HepG2 (cell line): ENCODE results near the gene FBXO44. TPM values are rescaled to one million over a fixed set of nuclear protein-coding genes. Genes with fewer than 3 reads are reported as not detected.

Experiments used
- ARID4A ChIP-seq: sonication (generic); formaldehyde crosslinking; IDR thresholded peaks from 2 replicates; pipeline ENCODE4 v1.5.0; 2020; ENCODE audit warnings: mild to moderate bottlenecking, missing genetic modification reagents, borderline replicate concordance
- CHD2 ChIP-seq: IDR thresholded peaks from 2 replicates; pipeline ENCODE4 v1.6.1; 2011; ENCODE audit warnings: low read depth, low read length, improper control_type of control experiment
- GATA4 ChIP-seq: sonication (generic); IDR thresholded peaks from 2 replicates; pipeline ENCODE4 v1.6.1; 2016; ENCODE audit warnings: antibody characterized with exemption, low read depth, borderline replicate concordance
- HOXA9 ChIP-seq: sonication (generic); formaldehyde crosslinking; IDR thresholded peaks from 2 replicates; pipeline ENCODE4 v1.8.1; 2022; ENCODE audit warnings: missing genetic modification reagents, mild to moderate bottlenecking, moderate library complexity, borderline replicate concordance
- KLF15 ChIP-seq: sonication (generic); formaldehyde crosslinking; IDR thresholded peaks from 2 replicates; pipeline ENCODE4 v1.8.1; 2023; ENCODE audit warnings: borderline replicate concordance, mild to moderate bottlenecking, inconsistent platforms, missing genetic modification reagents, mixed read lengths
- NFATC3 ChIP-seq: sonication (generic); formaldehyde crosslinking; IDR thresholded peaks from 2 replicates; pipeline ENCODE4 v1.5.1; 2020; ENCODE audit warnings: mild to moderate bottlenecking, missing genetic modification reagents
- NR2C2 ChIP-seq: sonication (generic); formaldehyde crosslinking; IDR thresholded peaks from 2 replicates; pipeline ENCODE4 v1.4.0; 2020; ENCODE audit warnings: missing genetic modification reagents, mild to moderate bottlenecking, moderate library complexity, borderline replicate concordance
- POLR2G ChIP-seq: fragments of 200-400 bp; formaldehyde crosslinking; IDR thresholded peaks from 2 replicates; pipeline ENCODE4 v1.6.1; 2018; ENCODE audit warnings: mild to moderate bottlenecking, low read depth, low read length, moderate library complexity
- PTBP1 ChIP-seq: fragments of 200-400 bp; formaldehyde crosslinking; IDR thresholded peaks from 2 replicates; pipeline ENCODE4 v1.6.1; 2018; ENCODE audit warnings: low read length, low read depth; ENCODE audit not compliant: poor library complexity, severe bottlenecking
- SMARCC2 ChIP-seq: fragments of 450-650 bp; IDR thresholded peaks from 2 replicates; pipeline ENCODE4 v1.6.1; 2017; ENCODE audit warnings: antibody characterized with exemption, mild to moderate bottlenecking
- ZNF337 ChIP-seq: sonication (generic); formaldehyde crosslinking; IDR thresholded peaks from 2 replicates; pipeline ENCODE4 v1.5.1; 2020; ENCODE audit warnings: missing genetic modification reagents, low read depth, mild to moderate bottlenecking, borderline replicate concordance
- ZNF687 ChIP-seq: sonication (generic); formaldehyde crosslinking; IDR thresholded peaks from 2 replicates; pipeline ENCODE4 v1.5.1; 2020; ENCODE audit warnings: mild to moderate bottlenecking, missing genetic modification reagents, moderate library complexity
- ZNF720 ChIP-seq: sonication (generic); formaldehyde crosslinking; IDR thresholded peaks from 2 replicates; pipeline ENCODE4 v1.4.0; 2020; ENCODE audit warnings: missing genetic modification reagents
- polyA plus RNA-seq, 8 experiments: library from polyadenylated mRNA; depleted of rRNA in 3 of 8; stranded (reverse) in 7 of 8; unstranded in 1 of 8; fragments of >200 nt; fragmentation: Illumina TruSeq in 4 of 8; extraction: Trizol in 4 of 8; gene quantifications; 2 replicates each; pipeline versions ENCODE4 v1.2.1 to v1.2.3, GENCODE V29; 2011 to 2016; ENCODE audit warnings: low read depth in 4 of 8, missing spikeins in 1 of 8, mixed read lengths in 1 of 8; ENCODE audit not compliant: insufficient read depth in 1 of 8
- total RNA-seq, 5 experiments: library from RNA; depleted of rRNA; stranded (reverse); fragments of >200 nt; fragmentation: Illumina TruSeq; extraction: Trizol; gene quantifications; 2 replicates each; pipeline ENCODE4 v1.2.3, GENCODE V29; 2016; ENCODE audit warnings: low read depth in 1 of 5
- TF ChIP-seq, protein P1 (sequence below): sonication (generic); formaldehyde crosslinking; IDR thresholded peaks from 2 replicates; pipeline ENCODE4 v1.4.0; 2020; ENCODE audit warnings: mild to moderate bottlenecking, missing genetic modification reagents
- TF ChIP-seq, protein P2 (sequence below): sonication (generic); formaldehyde crosslinking; IDR thresholded peaks from 2 replicates; pipeline ENCODE4 v1.5.0; 2020; ENCODE audit warnings: mild to moderate bottlenecking, missing genetic modification reagents, moderate library complexity

The FBXO44 gene
- total and polyA plus RNA-seq, 2 of the 13 experiments (the other 11 are each of a cell fraction or from before 2014, with no cell fraction given) = 22.4 to 27.9 TPM

DNA sequence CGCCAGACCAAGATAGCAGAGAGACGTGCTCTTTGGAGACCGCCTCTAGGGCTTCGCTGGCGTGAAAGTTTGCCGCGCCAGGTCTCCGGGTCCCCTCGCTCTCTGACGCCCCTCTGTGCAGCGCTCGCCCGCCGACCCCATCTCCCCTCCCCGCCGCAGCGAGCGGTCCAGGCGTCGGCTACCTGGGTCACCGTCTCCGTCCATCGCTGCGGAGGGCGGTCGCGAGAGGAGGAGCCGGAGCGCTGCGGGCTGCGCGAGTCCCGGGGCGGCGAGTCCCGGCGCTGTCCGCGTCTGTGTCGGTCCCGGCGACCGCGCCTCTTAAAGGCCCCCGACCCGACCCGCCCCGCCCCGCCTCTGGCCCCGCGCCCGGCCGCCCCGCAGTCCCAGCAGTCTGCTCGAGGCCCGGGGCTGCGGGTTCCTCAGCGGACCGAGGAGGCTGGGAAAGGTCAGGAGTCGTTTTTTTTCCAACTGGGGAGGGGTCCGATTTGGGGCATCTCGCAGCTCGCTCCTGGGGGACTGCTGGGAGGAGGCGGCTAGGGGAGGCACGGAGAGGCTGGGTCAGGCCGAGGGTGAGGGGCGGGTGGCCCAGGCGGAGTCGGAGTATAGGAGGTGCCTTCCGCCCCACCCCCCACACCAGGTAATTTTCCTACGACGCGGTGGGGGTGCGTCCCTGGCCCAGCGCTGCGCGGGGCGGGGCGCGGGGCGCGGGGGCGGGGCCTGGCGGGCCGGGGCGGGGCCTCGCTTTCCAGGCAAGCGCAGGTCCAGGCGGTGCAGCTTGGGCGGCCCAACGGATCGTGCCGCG, at the start of gene FBXO44, which contains the start of gene FBXO2 (continued):
- TF ChIP-seq ARID4A (peak; percentile 66; the same call in 1 of the 2 replicates), KLF15 (CRISPR knock-in tag) (no peak), CHD2 (no peak), ZNF687 (CRISPR knock-in tag) (peak; percentile 54), ZNF720 (CRISPR knock-in tag) (no peak), ZNF337 (CRISPR knock-in tag) (no peak), POLR2G (peak; percentile 92), SMARCC2 (no peak), HOXA9 (0 out of 2 replicates have a peak, but pooled peaks have one; percentile 41), PTBP1 (no peak), GATA4 (0 out of 2 replicates have a peak, but pooled peaks have one; percentile 32), NFATC3 (CRISPR knock-in tag) (no peak), NR2C2 (CRISPR knock-in tag) (no peak)
- TF ChIP-seq, protein P1, sequence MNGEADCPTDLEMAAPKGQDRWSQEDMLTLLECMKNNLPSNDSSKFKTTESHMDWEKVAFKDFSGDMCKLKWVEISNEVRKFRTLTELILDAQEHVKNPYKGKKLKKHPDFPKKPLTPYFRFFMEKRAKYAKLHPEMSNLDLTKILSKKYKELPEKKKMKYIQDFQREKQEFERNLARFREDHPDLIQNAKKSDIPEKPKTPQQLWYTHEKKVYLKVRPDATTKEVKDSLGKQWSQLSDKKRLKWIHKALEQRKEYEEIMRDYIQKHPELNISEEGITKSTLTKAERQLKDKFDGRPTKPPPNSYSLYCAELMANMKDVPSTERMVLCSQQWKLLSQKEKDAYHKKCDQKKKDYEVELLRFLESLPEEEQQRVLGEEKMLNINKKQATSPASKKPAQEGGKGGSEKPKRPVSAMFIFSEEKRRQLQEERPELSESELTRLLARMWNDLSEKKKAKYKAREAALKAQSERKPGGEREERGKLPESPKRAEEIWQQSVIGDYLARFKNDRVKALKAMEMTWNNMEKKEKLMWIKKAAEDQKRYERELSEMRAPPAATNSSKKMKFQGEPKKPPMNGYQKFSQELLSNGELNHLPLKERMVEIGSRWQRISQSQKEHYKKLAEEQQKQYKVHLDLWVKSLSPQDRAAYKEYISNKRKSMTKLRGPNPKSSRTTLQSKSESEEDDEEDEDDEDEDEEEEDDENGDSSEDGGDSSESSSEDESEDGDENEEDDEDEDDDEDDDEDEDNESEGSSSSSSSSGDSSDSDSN (CRISPR knock-in tag) = peak; percentile 79; the same call in 1 of the 2 replicates
- TF ChIP-seq, protein P2, sequence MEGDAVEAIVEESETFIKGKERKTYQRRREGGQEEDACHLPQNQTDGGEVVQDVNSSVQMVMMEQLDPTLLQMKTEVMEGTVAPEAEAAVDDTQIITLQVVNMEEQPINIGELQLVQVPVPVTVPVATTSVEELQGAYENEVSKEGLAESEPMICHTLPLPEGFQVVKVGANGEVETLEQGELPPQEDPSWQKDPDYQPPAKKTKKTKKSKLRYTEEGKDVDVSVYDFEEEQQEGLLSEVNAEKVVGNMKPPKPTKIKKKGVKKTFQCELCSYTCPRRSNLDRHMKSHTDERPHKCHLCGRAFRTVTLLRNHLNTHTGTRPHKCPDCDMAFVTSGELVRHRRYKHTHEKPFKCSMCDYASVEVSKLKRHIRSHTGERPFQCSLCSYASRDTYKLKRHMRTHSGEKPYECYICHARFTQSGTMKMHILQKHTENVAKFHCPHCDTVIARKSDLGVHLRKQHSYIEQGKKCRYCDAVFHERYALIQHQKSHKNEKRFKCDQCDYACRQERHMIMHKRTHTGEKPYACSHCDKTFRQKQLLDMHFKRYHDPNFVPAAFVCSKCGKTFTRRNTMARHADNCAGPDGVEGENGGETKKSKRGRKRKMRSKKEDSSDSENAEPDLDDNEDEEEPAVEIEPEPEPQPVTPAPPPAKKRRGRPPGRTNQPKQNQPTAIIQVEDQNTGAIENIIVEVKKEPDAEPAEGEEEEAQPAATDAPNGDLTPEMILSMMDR (CRISPR knock-in tag) = 0 out of 2 replicates have a peak, but pooled peaks have one; percentile 2
